GM19238 (cell line): ENCODE measurements around the gene KLHL20.
"Not testable (repeated sequence)": the region's sequence is repeated elsewhere in the genome, so short reads cannot be mapped to it uniquely, and the experiment has no call there.

ENCODE experiments used
- DNase-seq: peaks from one replicate; pipeline ENCODE4 v3.0.0; 2011; ENCODE audit warnings: low spot score; ENCODE audit not compliant: insufficient read length

KLHL20 gene

GRCh38 chr1:173714759-173715537, at the start of gene KLHL20:
KLHL20 (plus strand) TSS chr1:173714981; CDS start chr1:173716044, 1,063 bp downstream.
- DNase-seq = peak; percentile 66

GRCh38 chr1:173666646-173667045, 48.1 kb upstream of the KLHL20 start:
- no peak for DNase-seq

GRCh38 chr1:173669491-173669941, 45.3 kb upstream of the KLHL20 start, which contains the start of gene ANKRD45:
ANKRD45 (minus strand) TSS chr1:173669851; CDS start chr1:173659418, 10,433 bp downstream.
- DNase-seq = peak; percentile 2

- DNase-seq = not testable (repeated sequence)
Measured at GRCh38 chr1:173674496-173674895, 40.3 kb upstream of the KLHL20 start.

GRCh38 chr1:173680152-173680551, 34.6 kb upstream of the KLHL20 start:
- DNase-seq = not testable (repeated sequence)

GRCh38 chr1:173682184-173682583, 32.6 kb upstream of the KLHL20 start:
- DNase-seq = no peak

GRCh38 chr1:173683838-173684237, 30.9 kb upstream of the KLHL20 start:
- not testable (repeated sequence) for DNase-seq

- not testable (repeated sequence) for DNase-seq
Measured at GRCh38 chr1:173685121-173685520, 29.7 kb upstream of the KLHL20 start.

GRCh38 chr1:173688300-173688699, 26.5 kb upstream of the KLHL20 start:
- DNase-seq = no peak

- DNase-seq = no peak
Measured at GRCh38 chr1:173693238-173693637, 21.5 kb upstream of the KLHL20 start.

- DNase-seq = not testable (repeated sequence)
Measured at GRCh38 chr1:173701299-173701698, 13.5 kb upstream of the KLHL20 start.

GRCh38 chr1:173702736-173703135, 12.0 kb upstream of the KLHL20 start:
- no peak for DNase-seq

- DNase-seq = no peak
Measured at GRCh38 chr1:173705117-173705516, 9.7 kb upstream of the KLHL20 start.

GRCh38 chr1:173708787-173709186, 6.0 kb upstream of the KLHL20 start:
- DNase-seq = no peak

- no peak for DNase-seq
Measured at GRCh38 chr1:173714441-173714758, 381 bp upstream of the KLHL20 start.

- no peak for DNase-seq
Measured at GRCh38 chr1:173715538-173715844, 710 bp downstream of the KLHL20 start.

- no peak for DNase-seq
Measured at GRCh38 chr1:173717238-173717637, 2.5 kb downstream of the KLHL20 start.

GRCh38 chr1:173731331-173731730, 16.6 kb downstream of the KLHL20 start:
- DNase-seq = not testable (repeated sequence)

GRCh38 chr1:173733912-173734311, 19.1 kb downstream of the KLHL20 start:
- no peak for DNase-seq

- not testable (repeated sequence) for DNase-seq
Measured at GRCh38 chr1:173736104-173736503, 21.3 kb downstream of the KLHL20 start.

GRCh38 chr1:173742203-173742886, 27.6 kb downstream of the KLHL20 start:
- no peak for DNase-seq

- no peak for DNase-seq
Measured at GRCh38 chr1:173744651-173745050, 29.9 kb downstream of the KLHL20 start.

- DNase-seq = no peak
Measured at GRCh38 chr1:173749137-173749536, 34.4 kb downstream of the KLHL20 start.
